ENCODE results near the gene SPOCK2. TPM values are rescaled to one million over a fixed set of nuclear protein-coding genes. Genes with fewer than 3 reads are reported as not detected.

Gene SPOCK2
- total RNA-seq, 1 experiment from 2014 or later = 0.33 TPM

GRCh38 chr10:72011976-72012512 is 76.3 kb downstream of the SPOCK2 start:
- no peaks in the 10 kb centered on the region for H3K9me2 ChIP-seq (replicated peaks; ENCODE audit: low read length)
- no peak overlapping the region for H3K4me2 ChIP-seq (ENCODE audit: low read length)
- DNase-seq (no peak), ATAC-seq (no peak)
- TF ChIP-seq EZH2phosphoT487 (IDR thresholded peaks at IDR 0.05; ENCODE audit: borderline replicate concordance, low read length) = no peak
- TF ChIP-seq CTCF (conservative IDR thresholded peaks at IDR 0.05; ENCODE audit: low read depth, low read length) = no peak
- no peak for TF ChIP-seq EZH2 (IDR thresholded peaks at IDR 0.05; ENCODE audit: low read length, unreplicated experiment)
- H3K9ac ChIP-seq (ENCODE audit: low read length) = no peak overlapping the region
- H4K20me1 ChIP-seq (ENCODE audit: low read length) = no peaks in the 10 kb centered on the region
- no peak overlapping the region for H2AFZ ChIP-seq (ENCODE audit: low read length)
- ChIA-PET POLR2A (ENCODE audit: unreplicated experiment) (no interaction called here), CTCF (no interaction called here)
- intact Hi-C loops (cut with micrococcal nuclease) = no loop called here
- no peaks in the 10 kb centered on the region for H3K36me3 ChIP-seq (ENCODE audit: low read depth, low read length)
- no peak overlapping the region for H3K4me3 ChIP-seq (ENCODE audit: low read length)
- no peaks in the 10 kb centered on the region for H3K4me1 ChIP-seq (ENCODE audit: insufficient read depth, low read length)
- no peaks in the 10 kb centered on the region for H3K27me3 ChIP-seq (ENCODE audit: low read length)
- no peaks in the 10 kb centered on the region for H3F3A ChIP-seq (ENCODE audit: low read length, unreplicated experiment)
- no peaks in the 10 kb centered on the region for H3K9me3 ChIP-seq (ENCODE audit: low read length)
- H3K27ac ChIP-seq (ENCODE audit: low read length) = no peak overlapping the region
- H3K79me2 ChIP-seq (ENCODE audit: low read length) = no peaks in the 10 kb centered on the region
- BruUV-seq (replicated peaks) = no TSS peak

GRCh38 chr10:72011468-72011867 is 76.9 kb downstream of the SPOCK2 start:
- Histone ChIP-seq H3K27me3 (ENCODE audit: low read length) (no peaks in the 10 kb centered on the region), H3K79me2 (ENCODE audit: low read length) (no peaks in the 10 kb centered on the region), H4K20me1 (ENCODE audit: low read length) (no peaks in the 10 kb centered on the region), H3K4me3 (ENCODE audit: low read length) (no peak overlapping the region), H2AFZ (ENCODE audit: low read length) (no peak overlapping the region), H3K9me2 (replicated peaks; ENCODE audit: low read length) (no peaks in the 10 kb centered on the region), H3K36me3 (ENCODE audit: low read depth, low read length) (no peaks in the 10 kb centered on the region), H3F3A (ENCODE audit: low read length, unreplicated experiment) (no peaks in the 10 kb centered on the region), H3K9ac (ENCODE audit: low read length) (no peak overlapping the region), H3K9me3 (ENCODE audit: low read length) (no peaks in the 10 kb centered on the region), H3K4me2 (ENCODE audit: low read length) (no peak overlapping the region), H3K4me1 (ENCODE audit: insufficient read depth, low read length) (no peaks in the 10 kb centered on the region), H3K27ac (ENCODE audit: low read length) (no peak overlapping the region)
- ChIA-PET CTCF (no interaction called here), POLR2A (ENCODE audit: unreplicated experiment) (no interaction called here)
- intact Hi-C loops (cut with micrococcal nuclease) = no loop called here
- no peak for ATAC-seq
- no TSS peak for BruUV-seq (replicated peaks)
- DNase-seq = no peak
- TF ChIP-seq EZH2 (IDR thresholded peaks at IDR 0.05; ENCODE audit: low read length, unreplicated experiment) = no peak
- TF ChIP-seq EZH2phosphoT487 (IDR thresholded peaks at IDR 0.05; ENCODE audit: borderline replicate concordance, low read length) = no peak
- no peak for TF ChIP-seq CTCF (conservative IDR thresholded peaks at IDR 0.05; ENCODE audit: low read depth, low read length)

- POLR2A ChIA-PET (ENCODE audit: unreplicated experiment) = no interaction called here
- Histone ChIP-seq H3K27ac (ENCODE audit: low read length) (no peak overlapping the region), H3K4me2 (ENCODE audit: low read length) (no peak overlapping the region), H3K4me1 (ENCODE audit: insufficient read depth, low read length) (no peaks in the 10 kb centered on the region), H3F3A (ENCODE audit: low read length, unreplicated experiment) (no peaks in the 10 kb centered on the region), H2AFZ (ENCODE audit: low read length) (no peak overlapping the region), H3K79me2 (ENCODE audit: low read length) (no peaks in the 10 kb centered on the region), H3K4me3 (ENCODE audit: low read length) (no peak overlapping the region), H3K9me3 (ENCODE audit: low read length) (no peaks in the 10 kb centered on the region), H3K36me3 (ENCODE audit: low read depth, low read length) (no peaks in the 10 kb centered on the region), H3K9ac (ENCODE audit: low read length) (no peak overlapping the region), H3K27me3 (ENCODE audit: low read length) (no peaks in the 10 kb centered on the region), H3K9me2 (replicated peaks; ENCODE audit: low read length) (no peaks in the 10 kb centered on the region), H4K20me1 (ENCODE audit: low read length) (no peaks in the 10 kb centered on the region)
- ATAC-seq = no peak
- no peak for DNase-seq
- CTCF ChIA-PET = no interaction called here
- BruUV-seq (replicated peaks) = no TSS peak
- intact Hi-C loops (cut with micrococcal nuclease) = no loop called here
- TF ChIP-seq CTCF (conservative IDR thresholded peaks at IDR 0.05; ENCODE audit: low read depth, low read length) (no peak), EZH2 (IDR thresholded peaks at IDR 0.05; ENCODE audit: low read length, unreplicated experiment) (no peak), EZH2phosphoT487 (IDR thresholded peaks at IDR 0.05; ENCODE audit: borderline replicate concordance, low read length) (no peak)
Measured at GRCh38 chr10:72011016-72011415, 77.3 kb downstream of the SPOCK2 start.
